Measurements from ENCODE around the gene BACH2.
"Not testable (repeated sequence)": the region's sequence is repeated elsewhere in the genome, so short reads cannot be mapped to it uniquely, and the experiment has no call there.

Gene BACH2

GRCh38 chr6:89925826-89926225 lies 370.8 kb downstream of the BACH2 start:
- no peak for TF ChIP-seq ZFX (IDR thresholded peaks at IDR 0.05)
- TF ChIP-seq, protein P1, sequence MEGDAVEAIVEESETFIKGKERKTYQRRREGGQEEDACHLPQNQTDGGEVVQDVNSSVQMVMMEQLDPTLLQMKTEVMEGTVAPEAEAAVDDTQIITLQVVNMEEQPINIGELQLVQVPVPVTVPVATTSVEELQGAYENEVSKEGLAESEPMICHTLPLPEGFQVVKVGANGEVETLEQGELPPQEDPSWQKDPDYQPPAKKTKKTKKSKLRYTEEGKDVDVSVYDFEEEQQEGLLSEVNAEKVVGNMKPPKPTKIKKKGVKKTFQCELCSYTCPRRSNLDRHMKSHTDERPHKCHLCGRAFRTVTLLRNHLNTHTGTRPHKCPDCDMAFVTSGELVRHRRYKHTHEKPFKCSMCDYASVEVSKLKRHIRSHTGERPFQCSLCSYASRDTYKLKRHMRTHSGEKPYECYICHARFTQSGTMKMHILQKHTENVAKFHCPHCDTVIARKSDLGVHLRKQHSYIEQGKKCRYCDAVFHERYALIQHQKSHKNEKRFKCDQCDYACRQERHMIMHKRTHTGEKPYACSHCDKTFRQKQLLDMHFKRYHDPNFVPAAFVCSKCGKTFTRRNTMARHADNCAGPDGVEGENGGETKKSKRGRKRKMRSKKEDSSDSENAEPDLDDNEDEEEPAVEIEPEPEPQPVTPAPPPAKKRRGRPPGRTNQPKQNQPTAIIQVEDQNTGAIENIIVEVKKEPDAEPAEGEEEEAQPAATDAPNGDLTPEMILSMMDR (conservative IDR thresholded peaks at IDR 0.05) = no peak

DNA sequence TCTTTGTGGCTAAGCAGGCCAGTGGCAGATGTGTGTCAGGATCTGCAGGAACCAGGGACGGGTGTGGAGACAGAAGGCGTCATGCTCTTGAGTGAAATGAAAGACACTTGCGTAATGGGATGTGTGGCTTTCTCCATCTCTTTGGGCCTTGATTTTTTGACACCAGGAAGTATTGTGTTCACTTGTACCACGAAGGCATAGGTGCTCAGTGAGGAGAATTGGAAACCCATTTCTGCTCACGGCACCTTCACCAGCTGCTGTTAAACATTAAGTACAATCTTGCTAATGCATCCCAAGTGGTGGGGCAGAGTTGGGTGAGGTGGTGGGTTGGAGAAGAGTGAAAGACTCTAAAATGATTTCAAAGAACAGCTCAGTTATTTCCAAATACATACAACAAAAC lies 372.4 kb downstream of the BACH2 start:
- no peak overlapping the region for H3K27ac ChIP-seq
- TF ChIP-seq ZFX (IDR thresholded peaks at IDR 0.05) = no peak

More at GRCh38 chr6:89925826-89926225, 370.8 kb downstream of the BACH2 start:
- H3K27ac ChIP-seq = no peak overlapping the region

DNA sequence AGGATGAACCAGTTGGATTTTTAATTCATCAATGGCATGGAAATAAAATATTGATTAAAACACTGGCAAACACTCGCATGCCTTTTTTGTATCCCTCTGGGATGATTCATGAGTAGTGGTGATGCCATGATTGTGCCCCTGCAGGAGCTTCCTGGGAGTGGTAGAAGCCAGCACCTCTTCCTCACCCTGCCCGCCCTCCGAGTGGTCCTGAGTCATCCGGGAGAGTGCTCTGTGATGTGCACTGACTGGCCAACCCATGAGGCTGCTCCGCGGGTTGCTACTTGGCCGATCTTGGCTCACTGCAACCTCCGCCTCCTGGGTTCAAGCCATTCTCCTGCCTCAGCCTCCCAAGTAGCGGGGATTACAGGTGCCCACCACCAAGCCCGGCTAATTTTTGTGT lies 375.0 kb downstream of the BACH2 start:
- H3K27ac ChIP-seq = no peak overlapping the region
- TF ChIP-seq, protein P1 (conservative IDR thresholded peaks at IDR 0.05) = no peak
- TF ChIP-seq ZFX (IDR thresholded peaks at IDR 0.05) = no peak

DNA sequence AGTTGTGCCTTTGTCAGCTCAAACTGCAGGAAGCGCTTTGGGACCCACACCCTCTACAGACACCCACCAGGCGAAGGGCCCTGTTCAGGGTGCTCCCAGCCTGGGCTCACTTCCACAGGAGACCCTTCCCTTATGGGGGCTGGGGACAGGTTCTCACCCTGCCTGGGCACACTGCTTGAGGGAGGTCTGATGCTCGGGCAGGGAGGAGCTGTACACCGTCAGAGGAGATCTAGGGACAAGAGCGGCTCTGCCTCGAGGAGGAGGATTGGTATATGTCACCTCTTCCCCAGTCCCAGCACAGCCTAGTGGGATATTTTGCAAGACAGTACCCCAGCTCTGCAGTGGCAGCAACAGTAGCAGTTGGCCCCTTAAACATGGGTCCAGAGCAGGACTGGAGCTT lies 375.4 kb downstream of the BACH2 start:
- H3K27ac ChIP-seq = no peak overlapping the region
- no peak for TF ChIP-seq ZFX (IDR thresholded peaks at IDR 0.05)
- TF ChIP-seq, protein P1 (conservative IDR thresholded peaks at IDR 0.05) = no peak

- TF ChIP-seq ZFX (IDR thresholded peaks at IDR 0.05) = no peak
- TF ChIP-seq, protein P1 (conservative IDR thresholded peaks at IDR 0.05) = no peak
- no peak overlapping the region for H3K27ac ChIP-seq
Observed at GRCh38 chr6:89917801-89918366, 378.8 kb downstream of the BACH2 start.

DNA sequence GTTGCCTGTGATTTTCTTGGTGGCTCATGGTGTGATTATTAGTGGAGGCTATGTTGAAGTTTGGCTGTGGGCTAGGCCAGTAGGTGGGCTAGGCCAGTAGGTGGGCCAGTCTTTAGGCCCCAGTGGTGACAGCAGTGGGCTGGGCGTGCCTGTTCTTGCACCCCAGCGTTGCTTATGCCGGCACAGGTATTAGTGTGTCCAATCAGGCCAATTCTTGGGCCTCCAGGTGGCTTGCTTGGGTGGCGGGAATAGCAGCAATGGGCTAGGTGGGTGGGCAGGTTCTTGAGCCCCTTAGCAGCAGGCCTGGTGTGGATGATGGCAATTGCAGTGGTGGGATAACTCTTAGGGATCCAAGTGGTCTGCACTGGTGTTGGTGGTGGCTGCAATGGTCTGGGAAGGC lies 379.4 kb downstream of the BACH2 start:
- TF ChIP-seq, protein P1 (conservative IDR thresholded peaks at IDR 0.05) = no peak
- TF ChIP-seq ZFX (IDR thresholded peaks at IDR 0.05) = no peak
- H3K27ac ChIP-seq = no peak overlapping the region

DNA sequence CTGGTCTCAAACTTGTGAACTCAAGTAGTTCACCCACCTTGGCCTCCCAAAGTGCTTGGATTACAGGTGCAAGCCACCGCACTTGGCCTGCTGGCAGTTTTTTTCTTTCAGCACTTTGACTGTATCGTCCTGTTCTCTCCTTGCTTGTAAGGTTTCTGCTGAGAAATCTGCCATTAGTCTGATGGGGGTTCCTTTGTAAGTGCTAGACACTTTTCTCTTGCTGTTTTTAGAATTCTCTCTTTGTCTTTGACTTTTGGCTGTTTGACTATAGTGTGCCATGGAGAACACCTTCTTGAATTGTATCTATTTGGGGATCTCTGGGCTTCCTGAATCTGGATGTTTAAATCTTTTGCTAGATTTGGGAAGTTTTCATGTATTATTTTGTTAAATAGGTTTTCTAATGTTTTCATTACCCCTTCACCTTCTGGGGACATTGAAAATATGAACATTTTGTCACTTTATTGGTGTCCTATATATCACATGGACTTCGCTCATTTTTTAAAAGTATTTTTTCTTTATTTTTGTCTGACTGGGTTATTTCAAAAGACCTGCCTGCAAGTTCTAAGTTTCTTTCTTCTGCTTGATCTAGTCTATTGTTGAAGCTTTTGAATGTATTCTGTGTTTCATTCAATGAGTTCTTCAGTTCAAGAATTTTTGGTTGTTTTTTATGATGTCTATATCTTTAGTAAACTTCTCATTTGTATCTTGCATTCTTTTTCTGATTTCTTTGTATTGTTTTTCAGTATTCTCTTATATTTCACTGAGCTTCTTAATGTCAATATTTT lies 380.3 kb downstream of the BACH2 start:
- TF ChIP-seq, protein P1 (conservative IDR thresholded peaks at IDR 0.05) = no peak
- H3K27ac ChIP-seq = no peak overlapping the region

GRCh38 chr6:89910902-89911240 lies 385.8 kb downstream of the BACH2 start:
- TF ChIP-seq, protein P1 (conservative IDR thresholded peaks at IDR 0.05) = no peak
- no peak for TF ChIP-seq ZFX (IDR thresholded peaks at IDR 0.05)
- no peak overlapping the region for H3K27ac ChIP-seq

GRCh38 chr6:89910001-89910901 lies 386.4 kb downstream of the BACH2 start:
- H3K27ac ChIP-seq = not testable (repeated sequence)

Measured in C4-2B (cell line).